ENCODE data around the gene NNAT.

- TF ChIP-seq CTCF (IDR thresholded peaks at IDR 0.05) (no peak), ZFX (IDR thresholded peaks at IDR 0.05; ENCODE audit: borderline replicate concordance) (no peak)
These were observed 21.2 kb downstream of the NNAT start for GRCh38 chr20:37542281-37542680.
